Astrocyte of the cerebellum (primary cell): ENCODE measurements around the gene FYN.

ENCODE experiments used
- DNase-seq: peaks from one replicate; pipeline ENCODE4 v3.0.0-alpha.2; 2011; ENCODE audit warnings: low read depth
- H3K4me3 ChIP-seq: 2 replicates; pipeline ENCODE4 v1.5.1; 2011; ENCODE audit warnings: mild to moderate bottlenecking, low read depth, low read length, moderate library complexity
- in situ Hi-C: cut with HindIII; loops from 2 replicates; pipeline ENCODE4 v1.10.0; 2017; ENCODE audit warnings: low sequenced_read_pairs
- TF ChIP-seq, protein P1 (sequence below): IDR thresholded peaks from 2 replicates; pipeline ENCODE4 v1.5.1; 2012; ENCODE audit warnings: low read length, low read depth, moderate library complexity, mild to moderate bottlenecking; ENCODE audit errors: missing control alignments

FYN gene

DNA sequence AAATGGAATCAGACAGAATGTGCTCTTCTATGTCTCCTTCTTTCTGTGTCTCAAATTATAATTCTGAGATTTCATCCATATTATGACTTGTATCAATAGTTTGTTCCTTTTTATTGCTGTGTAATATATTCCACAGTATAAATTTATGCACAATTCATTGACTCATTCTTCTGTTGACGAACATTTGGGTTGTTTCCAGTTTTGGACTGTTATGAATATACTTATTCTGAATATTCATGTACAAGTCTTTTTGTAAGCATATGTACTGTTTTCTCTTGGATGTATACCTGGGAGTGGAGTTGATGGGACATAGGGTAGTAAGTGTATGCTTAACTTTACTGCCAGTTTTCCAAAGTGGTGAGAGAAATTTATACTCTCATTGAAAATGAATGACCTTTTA is 239.4 kb downstream of the FYN start:
- TF ChIP-seq, protein P1, sequence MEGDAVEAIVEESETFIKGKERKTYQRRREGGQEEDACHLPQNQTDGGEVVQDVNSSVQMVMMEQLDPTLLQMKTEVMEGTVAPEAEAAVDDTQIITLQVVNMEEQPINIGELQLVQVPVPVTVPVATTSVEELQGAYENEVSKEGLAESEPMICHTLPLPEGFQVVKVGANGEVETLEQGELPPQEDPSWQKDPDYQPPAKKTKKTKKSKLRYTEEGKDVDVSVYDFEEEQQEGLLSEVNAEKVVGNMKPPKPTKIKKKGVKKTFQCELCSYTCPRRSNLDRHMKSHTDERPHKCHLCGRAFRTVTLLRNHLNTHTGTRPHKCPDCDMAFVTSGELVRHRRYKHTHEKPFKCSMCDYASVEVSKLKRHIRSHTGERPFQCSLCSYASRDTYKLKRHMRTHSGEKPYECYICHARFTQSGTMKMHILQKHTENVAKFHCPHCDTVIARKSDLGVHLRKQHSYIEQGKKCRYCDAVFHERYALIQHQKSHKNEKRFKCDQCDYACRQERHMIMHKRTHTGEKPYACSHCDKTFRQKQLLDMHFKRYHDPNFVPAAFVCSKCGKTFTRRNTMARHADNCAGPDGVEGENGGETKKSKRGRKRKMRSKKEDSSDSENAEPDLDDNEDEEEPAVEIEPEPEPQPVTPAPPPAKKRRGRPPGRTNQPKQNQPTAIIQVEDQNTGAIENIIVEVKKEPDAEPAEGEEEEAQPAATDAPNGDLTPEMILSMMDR, result no peak
- H3K4me3 ChIP-seq, result no peak overlapping the region
- in situ Hi-C loops, result no loop called here
- no peak for DNase-seq

DNA sequence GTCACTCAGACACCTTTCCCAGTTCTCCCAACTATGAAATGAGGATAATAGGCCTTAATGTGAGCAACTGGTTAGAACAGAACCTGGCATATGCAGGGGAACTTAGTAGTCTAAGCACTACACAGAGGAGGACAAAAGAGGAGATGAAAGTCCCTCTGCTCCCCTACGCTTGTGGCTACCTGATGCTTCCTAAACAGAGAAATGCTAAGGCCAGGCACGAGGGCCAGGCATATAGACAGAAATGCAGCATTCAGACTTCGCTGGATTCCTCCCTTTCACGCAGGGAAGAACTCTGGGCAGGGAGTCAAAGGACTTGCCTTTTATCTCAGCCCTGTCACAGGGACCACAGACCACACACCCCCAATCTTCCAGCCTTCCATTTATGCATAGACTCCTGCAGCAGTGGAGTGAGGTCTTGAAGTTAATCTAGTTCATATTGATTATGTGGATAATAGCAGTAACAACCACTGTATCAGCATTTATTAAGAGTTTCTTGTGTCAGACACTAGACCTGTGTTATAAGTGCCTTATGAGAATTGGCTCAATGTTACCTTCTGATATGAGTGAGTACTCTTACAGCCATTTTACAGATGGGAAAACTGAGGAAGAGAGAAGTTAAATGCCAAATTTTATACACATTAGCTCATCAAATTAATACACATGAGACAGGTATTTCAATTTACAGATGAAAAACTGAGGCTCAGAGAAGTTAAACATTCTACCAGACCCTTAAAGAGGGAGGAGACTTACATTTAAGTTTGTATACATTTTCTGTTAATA is 240.6 kb downstream of the FYN start:
- TF ChIP-seq, protein P1, result no peak
- DNase-seq, result no peak
- in situ Hi-C loops, result no loop called here
- no peak overlapping the region for H3K4me3 ChIP-seq

DNA sequence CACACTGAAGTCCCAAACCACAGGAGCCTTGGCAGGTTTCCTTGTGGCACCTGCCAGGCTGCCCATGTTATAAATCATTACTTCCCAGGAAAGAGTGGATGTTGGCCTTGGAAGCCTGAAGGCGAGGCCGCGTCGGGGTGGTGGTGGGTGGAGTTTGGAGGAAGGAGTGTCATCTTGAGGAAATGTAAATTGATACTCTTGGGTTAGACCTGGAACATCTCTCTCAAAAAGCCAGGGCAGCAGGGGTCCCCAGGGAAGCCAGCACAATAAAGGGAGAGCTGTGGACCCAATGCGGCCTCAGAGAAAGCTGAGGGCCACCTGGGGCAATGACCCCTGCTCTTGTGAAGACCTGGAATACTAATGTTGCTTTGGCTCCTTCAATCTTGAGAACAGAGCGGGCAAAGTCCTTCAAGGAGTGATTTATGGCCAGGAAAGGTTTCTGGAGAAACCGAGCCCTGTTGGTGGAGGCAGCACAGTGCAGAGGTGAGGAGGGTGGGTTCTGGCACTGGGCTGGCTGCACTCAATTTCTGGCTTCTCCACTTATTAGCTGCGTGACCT is 241.3 kb downstream of the FYN start:
- in situ Hi-C loops, result no loop called here
- TF ChIP-seq, protein P1, result no peak
- no peak overlapping the region for H3K4me3 ChIP-seq
- no peak for DNase-seq

DNA sequence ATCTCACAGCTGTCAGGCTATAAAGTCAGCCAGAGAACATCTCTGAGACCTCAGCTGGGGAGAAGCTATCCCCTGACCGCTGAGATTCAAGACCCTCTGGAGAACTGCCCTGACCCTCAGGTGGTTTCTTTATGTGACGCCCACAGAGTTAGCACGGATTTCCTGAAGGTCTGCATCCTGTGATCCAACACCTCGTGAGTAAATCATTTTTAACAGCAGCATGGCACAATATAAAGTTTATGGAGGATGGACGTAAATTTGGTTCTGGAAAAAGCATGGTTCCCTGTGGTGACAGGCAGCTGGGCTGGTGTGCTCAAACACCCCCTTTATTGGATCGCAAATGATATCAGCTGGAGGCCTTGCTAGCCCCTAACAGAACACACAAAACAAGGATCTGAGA is 242.2 kb downstream of the FYN start:
- TF ChIP-seq, protein P1, result no peak
- in situ Hi-C loops, result no loop called here
- H3K4me3 ChIP-seq, result no peak overlapping the region
- DNase-seq, result no peak

DNA sequence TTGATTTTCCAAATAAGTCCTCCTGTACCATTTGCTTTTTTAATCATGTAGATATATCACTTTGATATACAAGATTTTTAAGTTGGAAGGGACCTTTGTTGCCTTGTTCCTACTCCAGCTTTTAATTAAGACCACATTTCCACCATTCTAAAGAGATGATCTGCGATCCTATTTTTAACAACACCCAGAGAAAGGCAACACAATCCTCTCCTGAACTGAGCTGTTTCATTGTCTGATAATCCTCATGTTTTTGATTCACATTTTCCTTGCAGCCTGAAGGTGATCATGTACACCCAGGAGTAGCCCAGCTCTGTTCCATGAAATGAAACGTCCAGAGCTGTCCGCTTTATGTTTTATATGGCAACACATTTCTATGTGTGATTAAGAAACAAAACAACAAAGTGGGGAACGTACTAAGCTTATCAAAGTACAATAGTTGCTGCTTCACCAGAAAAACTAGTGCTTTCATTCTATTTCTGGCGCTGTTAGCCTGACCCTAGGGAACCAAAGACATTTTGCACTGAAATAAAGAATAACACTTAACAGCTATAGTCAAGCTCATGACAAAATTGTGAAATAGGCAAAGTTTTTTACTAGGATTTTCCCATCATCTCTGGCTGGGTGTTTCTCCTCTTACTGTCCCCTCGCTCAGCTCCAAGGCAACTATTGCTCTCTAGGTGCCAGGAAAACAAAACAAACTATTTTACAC is 245.0 kb downstream of the FYN start:
- DNase-seq, result no peak
- TF ChIP-seq, protein P1, result no peak
- in situ Hi-C loops, result no loop called here
- H3K4me3 ChIP-seq, result no peak overlapping the region

DNA sequence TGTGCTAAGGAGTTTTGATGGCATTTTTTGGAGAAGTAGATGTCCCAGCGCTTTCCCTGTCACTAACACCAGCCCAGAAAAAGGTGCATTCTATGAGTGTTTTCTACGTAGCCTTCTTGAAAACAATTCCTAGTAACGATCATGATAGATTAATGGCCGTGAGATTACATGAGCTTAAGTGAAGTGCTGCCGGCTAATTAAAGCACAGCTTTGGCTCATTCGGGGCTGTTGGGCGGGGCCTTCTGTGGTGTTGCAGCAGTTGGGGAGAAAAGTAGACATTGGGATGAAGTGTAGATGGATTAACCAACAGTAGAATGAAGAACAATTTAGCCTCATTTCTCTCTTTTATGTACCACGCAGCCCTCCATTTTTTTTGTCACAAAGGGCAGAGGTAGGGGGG is 246.8 kb downstream of the FYN start:
- TF ChIP-seq, protein P1, result no peak
- H3K4me3 ChIP-seq, result no peak overlapping the region
- no peak for DNase-seq
- in situ Hi-C loops, result no loop called here
